CD14-positive monocyte (primary cell): Measurements from ENCODE around the gene SZT2. TPM values are rescaled to one million over a fixed set of nuclear protein-coding genes. Genes with fewer than 3 reads are reported as not detected.

ENCODE experiments used
- DNase-seq, 3 donors: peaks; one replicate each; pipeline ENCODE4 v3.0.0-alpha.2; 2011 to 2022
- H2AFZ ChIP-seq: 2 replicates; pipeline ENCODE4 v1.6.0; 2012; ENCODE audit warnings: mild to moderate bottlenecking, low read depth, low read length, inconsistent platforms; ENCODE audit not compliant: insufficient read depth, poor library complexity, severe bottlenecking
- H3K27ac ChIP-seq, 2 donors: 1 replicate in 1 of 2; 2 replicates in 1 of 2; pipeline ENCODE4 v1.5.1; 2012 to 2013; ENCODE audit warnings: low read length in 2 of 2, control low read depth in 1 of 2, inconsistent platforms in 1 of 2, low read depth in 1 of 2, mild to moderate bottlenecking in 1 of 2
- H3K27me3 ChIP-seq, 2 donors: one replicate each; pipeline versions ENCODE4 v1.6.0 to v1.6.1; 2011 to 2013; ENCODE audit warnings: low read length in 2 of 2; ENCODE audit not compliant: control insufficient read depth in 2 of 2, insufficient read depth in 2 of 2
- H3K36me3 ChIP-seq, 2 donors: replicated peaks in 1 of 2; 1 replicate in 1 of 2; 2 replicates in 1 of 2; pipeline versions ENCODE4 v1.5.1 to v1.6.1; 2012 to 2013; ENCODE audit warnings: low read length in 2 of 2, control low read depth in 1 of 2, inconsistent platforms in 1 of 2, mild to moderate bottlenecking in 1 of 2; ENCODE audit not compliant: insufficient read depth in 2 of 2, control insufficient read depth in 1 of 2
- H3K4me1 ChIP-seq, 2 donors: 1 replicate in 1 of 2; 2 replicates in 1 of 2; pipeline versions ENCODE4 v1.5.1 to v1.6.1; 2012 to 2013; ENCODE audit warnings: low read length in 2 of 2, control low read depth in 1 of 2, inconsistent platforms in 1 of 2, mild to moderate bottlenecking in 1 of 2, moderate library complexity in 1 of 2; ENCODE audit not compliant: insufficient read depth in 2 of 2, control insufficient read depth in 1 of 2
- H3K4me2 ChIP-seq: replicated peaks from 2 replicates; pipeline ENCODE3; 2012; ENCODE audit warnings: low read length, moderate library complexity, mild to moderate bottlenecking; ENCODE audit not compliant: poor library complexity, severe bottlenecking; ENCODE audit errors: extremely low read depth
- H3K4me3 ChIP-seq, 3 experiments: fragments of 200-600 bp in 1 of 3; sonication (generic) in 1 of 3; replicated peaks in 1 of 3; 1 replicate in 2 of 3; 2 replicates in 1 of 3; pipeline ENCODE4 v1.5.1; 2011 to 2013; ENCODE audit warnings: low read length in 3 of 3, mild to moderate bottlenecking in 3 of 3, control low read depth in 2 of 3, low read depth in 2 of 3, inconsistent platforms in 1 of 3, moderate library complexity in 1 of 3
- H3K79me2 ChIP-seq: 2 replicates; pipeline ENCODE4 v1.6.0; 2012; ENCODE audit warnings: mild to moderate bottlenecking, control low read depth, inconsistent platforms, low read length, moderate library complexity; ENCODE audit not compliant: insufficient read depth
- H3K9ac ChIP-seq: 2 replicates; pipeline ENCODE4 v1.6.0; 2017; ENCODE audit warnings: low read length, mild to moderate bottlenecking; ENCODE audit not compliant: insufficient read depth, poor library complexity, severe bottlenecking
- H3K9me3 ChIP-seq, 2 donors: replicated peaks in 1 of 2; 1 replicate in 1 of 2; 2 replicates in 1 of 2; pipeline versions ENCODE4 v1.5.1 to v1.6.1; 2012 to 2013; ENCODE audit warnings: low read length in 2 of 2, control low read depth in 1 of 2; ENCODE audit not compliant: control insufficient read depth in 1 of 2, insufficient read depth in 1 of 2
- H4K20me1 ChIP-seq: 2 replicates; pipeline ENCODE4 v1.6.0; 2012; ENCODE audit warnings: mild to moderate bottlenecking, low read length, control low read depth, moderate library complexity; ENCODE audit not compliant: insufficient read depth
- H3K27ac Mint-ChIP-seq, 7 donors: one replicate each; pipeline ENCODE4 v1.8.0; 2020; ENCODE audit warnings: mild to moderate bottlenecking in 7 of 7, mixed read lengths in 7 of 7, moderate library complexity in 6 of 7, inconsistent platforms in 2 of 7
- H3K27me3 Mint-ChIP-seq, 3 donors: one replicate each; pipeline ENCODE4 v1.8.0; 2021 to 2022; ENCODE audit warnings: low read depth in 3 of 3, mild to moderate bottlenecking in 3 of 3, mixed read lengths in 3 of 3, moderate library complexity in 3 of 3, inconsistent platforms in 1 of 3
- H3K36me3 Mint-ChIP-seq, 2 donors: one replicate each; pipeline ENCODE4 v1.8.0; 2020; ENCODE audit warnings: mixed read lengths in 2 of 2, inconsistent platforms in 1 of 2, mild to moderate bottlenecking in 1 of 2
- H3K4me1 Mint-ChIP-seq: one replicate; pipeline ENCODE4 v1.8.0; 2020; ENCODE audit warnings: mild to moderate bottlenecking, mixed read lengths
- H3K4me3 Mint-ChIP-seq, 2 donors: one replicate each; pipeline ENCODE4 v1.8.0; 2020; ENCODE audit warnings: mild to moderate bottlenecking in 2 of 2, mixed read lengths in 2 of 2, moderate library complexity in 1 of 2
- H3K9me3 Mint-ChIP-seq, 7 donors: one replicate each; pipeline ENCODE4 v1.8.0; 2020 to 2022; ENCODE audit warnings: mixed read lengths in 7 of 7, mild to moderate bottlenecking in 6 of 7, moderate library complexity in 6 of 7, inconsistent platforms in 2 of 7
- WGBS: methylation state at CpG from one replicate; pipeline ENCODE4 v1.1.5; 2013; ENCODE audit warnings: missing lambda C conversion rate; ENCODE audit not compliant: insufficient coverage; 5-methylcytosine and 5-hydroxymethylcytosine counted together
- intact Hi-C, 2 donors: fragments of 100-400 bp; cut with micrococcal nuclease; formaldehyde crosslinking; loops; one replicate each; pipeline versions ENCODE4 v1.15.0 to v1.15.1; 2023
- polyA plus RNA-seq, 3 donors: library from polyadenylated mRNA; depleted of rRNA in 1 of 3; unstranded in 2 of 3; stranded (reverse) in 1 of 3; fragments of 300-500 nt in 2 of 3; fragments of >200 nt in 1 of 3; fragmentation: Illumina TruSeq in 2 of 3; gene quantifications; 1 replicate in 2 of 3; 2 replicates in 1 of 3; pipeline ENCODE4 v1.2.3, GENCODE V29; 2012 to 2021
- TF ChIP-seq, protein P1 (sequence below): fragments of 200-600 bp; IDR thresholded peaks from one replicate; pipeline ENCODE4 v1.8.0; 2022; ENCODE audit warnings: antibody characterized with exemption, mild to moderate bottlenecking

SZT2 gene
- polyA plus RNA-seq, 3 donors = 2.4 to 29.9 (median 2.6) TPM

DNA sequence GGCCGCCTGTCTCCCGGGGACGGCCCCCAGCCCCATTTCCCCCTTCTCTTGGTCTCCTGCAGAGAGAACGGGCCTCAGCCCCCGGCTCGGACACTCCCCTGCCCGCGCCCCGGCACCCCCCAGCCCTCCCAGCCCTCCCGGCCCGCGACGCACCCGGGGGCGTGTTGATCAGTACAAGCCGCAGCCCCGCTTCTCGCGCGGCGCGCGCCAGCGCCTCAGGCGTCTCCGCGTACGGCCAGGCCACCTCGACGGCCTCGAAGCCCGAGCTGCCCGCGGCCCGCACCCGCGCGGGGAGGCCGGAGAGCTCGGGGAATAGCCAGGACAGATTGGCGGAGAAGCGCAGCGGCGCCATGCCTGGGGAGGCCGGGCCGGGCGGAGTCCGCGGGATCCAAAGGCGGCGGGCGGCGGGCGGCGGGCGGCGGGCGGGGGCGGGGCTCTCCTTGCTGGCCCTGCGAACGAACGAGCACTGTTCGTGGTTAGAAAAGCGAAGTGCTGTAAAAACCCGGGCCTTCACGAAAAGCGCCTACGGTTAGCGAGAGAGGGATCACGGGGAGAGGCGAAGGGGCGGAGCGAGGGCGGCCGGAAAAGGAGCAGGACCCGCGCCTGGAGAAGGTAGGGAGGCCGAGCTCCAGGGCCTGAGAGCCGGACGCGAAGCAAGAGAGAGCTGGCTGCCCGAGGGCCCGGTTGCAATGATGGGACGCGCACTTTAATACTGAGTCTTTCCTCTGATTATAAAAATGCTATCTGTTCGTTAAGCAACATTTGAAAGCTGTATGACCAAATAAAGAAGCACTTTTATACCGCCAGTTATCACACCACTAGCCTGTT is 64.0 kb downstream of the SZT2 start, which contains the start of gene HYI:
Gene HYI, minus strand, starts transcription at position 490 of the 828 bp plus-strand sequence. Its CDS starts 138 bp downstream, at position 352.
- H3K4me3 Mint-ChIP-seq = peak within 1 kb of the TSS; percentile 83 to 92
- peak within 1 kb of the TSS; percentile 80 for H2AFZ ChIP-seq

More for the DNA sequence above, 64.0 kb downstream of the SZT2 start, which contains the start of gene HYI:
- H3K4me3 ChIP-seq = peak within 1 kb of the TSS; percentile 51 to 77 (median 74)
- H3K9ac ChIP-seq = peak within 1 kb of the TSS; percentile 54
- Mint-ChIP-seq H3K27me3 (peaks cover 11 to 14% (median 14%) of the 10 kb centered on the region in 3 donors), H3K36me3 (peaks cover 36 to 41% of the 10 kb centered on the region in 2 donors), H3K27ac (peak within 1 kb of the TSS; percentile 64 to 90 (median 79)), H3K9me3 (peaks cover 0 to 4% (median 0%) of the 10 kb centered on the region in 7 donors), H3K4me1 (peaks cover 20% of the 10 kb centered on the region)
- H3K4me2 ChIP-seq = peak within 1 kb of the TSS; percentile 87
- no peaks in the 10 kb centered on the region for H3K79me2 ChIP-seq
- TF ChIP-seq, protein P1, sequence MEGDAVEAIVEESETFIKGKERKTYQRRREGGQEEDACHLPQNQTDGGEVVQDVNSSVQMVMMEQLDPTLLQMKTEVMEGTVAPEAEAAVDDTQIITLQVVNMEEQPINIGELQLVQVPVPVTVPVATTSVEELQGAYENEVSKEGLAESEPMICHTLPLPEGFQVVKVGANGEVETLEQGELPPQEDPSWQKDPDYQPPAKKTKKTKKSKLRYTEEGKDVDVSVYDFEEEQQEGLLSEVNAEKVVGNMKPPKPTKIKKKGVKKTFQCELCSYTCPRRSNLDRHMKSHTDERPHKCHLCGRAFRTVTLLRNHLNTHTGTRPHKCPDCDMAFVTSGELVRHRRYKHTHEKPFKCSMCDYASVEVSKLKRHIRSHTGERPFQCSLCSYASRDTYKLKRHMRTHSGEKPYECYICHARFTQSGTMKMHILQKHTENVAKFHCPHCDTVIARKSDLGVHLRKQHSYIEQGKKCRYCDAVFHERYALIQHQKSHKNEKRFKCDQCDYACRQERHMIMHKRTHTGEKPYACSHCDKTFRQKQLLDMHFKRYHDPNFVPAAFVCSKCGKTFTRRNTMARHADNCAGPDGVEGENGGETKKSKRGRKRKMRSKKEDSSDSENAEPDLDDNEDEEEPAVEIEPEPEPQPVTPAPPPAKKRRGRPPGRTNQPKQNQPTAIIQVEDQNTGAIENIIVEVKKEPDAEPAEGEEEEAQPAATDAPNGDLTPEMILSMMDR = no peak
- no peaks in the 10 kb centered on the region for H3K27me3 ChIP-seq
- peaks cover 28 to 36% of the 10 kb centered on the region in 2 donors for H3K36me3 ChIP-seq
- peak; percentile 60 to 66 (median 60) for DNase-seq
- H3K9me3 ChIP-seq = no peaks in the 10 kb centered on the region
- intact Hi-C loops = no loop called here
- peak within 1 kb of the TSS; percentile 30 to 53 for H3K27ac ChIP-seq
- WGBS = under 1% methylated on average over 68 of the region's 87 CpGs
- H4K20me1 ChIP-seq = peaks cover 6% of the 10 kb centered on the region
- H3K4me1 ChIP-seq = peaks cover 17 to 18% of the 10 kb centered on the region in 2 donors
